SK-N-SH (cell line): Measurements from ENCODE around the gene CD34. TPM values are rescaled to one million over a fixed set of nuclear protein-coding genes. Genes with fewer than 3 reads are reported as not detected.

Experiments used
- CTCF ChIA-PET: fragments of 300-600, 350-600 bp; formaldehyde crosslinking; extraction: SDS; loops from one replicate; lab custom pipeline; 2021; lab: Yijun Ruan, JAX
- POLR2A ChIA-PET: fragments of 350-600 bp; sonication (Branson Sonifier 250); formaldehyde crosslinking; extraction: SDS; loops from one replicate; lab custom pipeline; 2020; ENCODE audit warnings: antibody characterized with exemption, inconsistent platforms; lab: Yijun Ruan, JAX
- DNase-seq: peaks from one replicate; pipeline ENCODE4 v3.0.0; 2012
- H2AFZ ChIP-seq: fragments of 200-600 bp; sonication (generic); 2 replicates; pipeline ENCODE4 v1.8.1; 2016; ENCODE audit warnings: antibody characterized with exemption, mild to moderate bottlenecking, low read depth
- H3F3A ChIP-seq: fragments of 200-600 bp; sonication (generic); replicated peaks from 2 replicates; pipeline ENCODE3; 2016; ENCODE audit warnings: antibody characterized with exemption, mild to moderate bottlenecking; ENCODE audit not compliant: insufficient read depth
- H3K27ac ChIP-seq, 2 experiments: fragments of 200-500 bp in 1 of 2; fragments of 200-600 bp in 1 of 2; sonication (Bioruptor generic) in 1 of 2; sonication (generic), shearing (Covaris generic) in 1 of 2; 2 replicates each; pipeline versions ENCODE4 v1.5.1 to v1.6.1; 2014 to 2016; ENCODE audit warnings: low read depth in 2 of 2, inconsistent platforms in 1 of 2, low read length in 1 of 2, mild to moderate bottlenecking in 1 of 2, mixed read lengths in 1 of 2
- H3K27me3 ChIP-seq: fragments of 200-600 bp; sonication (generic), shearing (Covaris generic); 2 replicates; pipeline ENCODE4 v1.6.1; 2016; ENCODE audit warnings: mixed run types; ENCODE audit not compliant: insufficient read depth
- H3K36me3 ChIP-seq, 2 experiments: fragments of 200-500 bp in 1 of 2; fragments of 200-600 bp in 1 of 2; sonication (Bioruptor generic) in 1 of 2; sonication (generic) in 1 of 2; replicated peaks in 1 of 2; 2 replicates each; pipeline versions ENCODE3 to v1.5.1; 2014 to 2016; ENCODE audit warnings: low read length in 1 of 2, mild to moderate bottlenecking in 1 of 2; ENCODE audit not compliant: insufficient read depth in 2 of 2, control insufficient read depth in 1 of 2
- H3K4me1 ChIP-seq, 2 experiments: fragments of 200-500 bp in 1 of 2; fragments of 200-600 bp in 1 of 2; sonication (Bioruptor generic) in 1 of 2; sonication (generic), shearing (Covaris generic) in 1 of 2; 2 replicates each; pipeline versions ENCODE4 v1.5.1 to v1.6.1; 2014 to 2016; ENCODE audit warnings: low read depth in 1 of 2, low read length in 1 of 2, mixed run types in 1 of 2; ENCODE audit not compliant: insufficient read depth in 2 of 2, control insufficient read depth in 1 of 2
- H3K4me2 ChIP-seq: fragments of 200-600 bp; sonication (generic), shearing (Covaris generic); 2 replicates; pipeline ENCODE4 v1.6.1; 2017; ENCODE audit warnings: mixed run types
- H3K4me3 ChIP-seq, 2 experiments: fragments of 200-500 bp in 1 of 2; fragments of 200-600 bp in 1 of 2; sonication (Bioruptor generic) in 1 of 2; sonication (generic), shearing (Covaris generic) in 1 of 2; 2 replicates each; pipeline versions ENCODE4 v1.5.1 to v1.8.1; 2014 to 2016; ENCODE audit warnings: low read depth in 2 of 2, inconsistent platforms in 1 of 2, low read length in 1 of 2, mild to moderate bottlenecking in 1 of 2, mixed read lengths in 1 of 2, moderate library complexity in 1 of 2
- H3K79me2 ChIP-seq: fragments of 200-600 bp; sonication (generic); 2 replicates; pipeline ENCODE4 v1.8.1; 2017; ENCODE audit warnings: mild to moderate bottlenecking; ENCODE audit not compliant: insufficient read depth
- H3K9ac ChIP-seq: fragments of 200-600 bp; sonication (generic); 2 replicates; pipeline ENCODE4 v1.6.1; 2017; ENCODE audit warnings: mixed run types
- H3K9me2 ChIP-seq: fragments of 200-600 bp; sonication (generic); 2 replicates; pipeline ENCODE4 v1.6.1; 2017; ENCODE audit warnings: mixed run types
- H3K9me3 ChIP-seq: fragments of 200-600 bp; sonication (generic); 2 replicates; pipeline ENCODE4 v1.6.1; 2017; ENCODE audit warnings: mixed run types, mild to moderate bottlenecking, moderate library complexity
- H4K20me1 ChIP-seq: fragments of 200-600 bp; sonication (generic); 2 replicates; pipeline ENCODE4 v1.6.1; 2017; ENCODE audit warnings: mild to moderate bottlenecking, mixed run types; ENCODE audit not compliant: insufficient read depth
- EP300 ChIP-seq, 2 experiments: IDR thresholded peaks; 2 replicates each; pipeline versions ENCODE4 v1.4.0 to v1.6.1; 2012; ENCODE audit warnings: borderline replicate concordance in 1 of 2, low read depth in 1 of 2, low read length in 1 of 2
- EZH2phosphoT487 ChIP-seq: fragments of 200-600 bp; sonication (generic); IDR thresholded peaks from 2 replicates; pipeline ENCODE4 v1.6.1; 2017; ENCODE audit warnings: low read depth, mixed run types, mild to moderate bottlenecking, antibody characterized with exemption, moderate library complexity, borderline replicate concordance
- FOXJ3 ChIP-seq: sonication (generic); formaldehyde crosslinking; IDR thresholded peaks from 2 replicates; pipeline ENCODE4 v1.5.1; 2020; ENCODE audit warnings: mild to moderate bottlenecking, missing genetic modification reagents
- FOXM1 ChIP-seq: IDR thresholded peaks from 2 replicates; pipeline ENCODE4 v1.4.0; 2012; ENCODE audit warnings: low read depth, mild to moderate bottlenecking
- JUND ChIP-seq: IDR thresholded peaks from 2 replicates; pipeline ENCODE4 v1.4.0; 2012
- NFIC ChIP-seq: IDR thresholded peaks from 2 replicates; pipeline ENCODE4 v1.4.0; 2012; ENCODE audit warnings: borderline replicate concordance
- NRF1 ChIP-seq: IDR thresholded peaks from 2 replicates; pipeline ENCODE4 v1.6.1; 2012; ENCODE audit warnings: low read depth, mild to moderate bottlenecking, low read length
- RAD21 ChIP-seq: IDR thresholded peaks from 2 replicates; pipeline ENCODE4 v1.6.1; 2012; ENCODE audit warnings: mild to moderate bottlenecking, low read length
- TCF12 ChIP-seq: IDR thresholded peaks from 2 replicates; pipeline ENCODE4 v1.4.0; 2012
- TEAD4 ChIP-seq: IDR thresholded peaks from 2 replicates; pipeline ENCODE4 v1.4.0; 2012; ENCODE audit warnings: mild to moderate bottlenecking, borderline replicate concordance; ENCODE audit not compliant: insufficient read depth
- YY1 ChIP-seq: IDR thresholded peaks from 2 replicates; pipeline ENCODE4 v1.4.0; 2012; ENCODE audit warnings: low read depth, mild to moderate bottlenecking
- whole genome bisulfite sequencing: methylation state at CpG from one replicate; pipeline ENCODE4 v1.1.6; 2017; ENCODE audit warnings: low lambda C conversion rate; 5-methylcytosine and 5-hydroxymethylcytosine counted together
- polyA plus RNA-seq, 3 experiments: library from polyadenylated mRNA; depleted of rRNA; stranded (reverse); fragments of >200 nt; gene quantifications; 2 replicates each; pipeline ENCODE4 v1.2.3, GENCODE V29; 2012
- TF ChIP-seq, protein P1 (sequence below): fragments of 150-350 bp; IDR thresholded peaks from 2 replicates; pipeline ENCODE4 v1.6.1; 2016; ENCODE audit warnings: mild to moderate bottlenecking, low read depth, low read length
- TF ChIP-seq, protein P2 (sequence below): IDR thresholded peaks from 2 replicates; pipeline ENCODE4 v1.6.1; 2012; ENCODE audit warnings: mild to moderate bottlenecking, low read depth, low read length, moderate library complexity
- TF ChIP-seq, protein P3 (sequence below): IDR thresholded peaks from 2 replicates; pipeline ENCODE4; 2012
- TF ChIP-seq, protein P4 (sequence below): IDR thresholded peaks from 2 replicates; pipeline ENCODE4 v1.4.0; 2012; ENCODE audit warnings: low read depth, borderline replicate concordance

The CD34 gene
- polyA plus RNA-seq, 1 of the 3 experiments (the other 2 are of a cell fraction), result 0.59 TPM

GRCh38 chr1:207949571-207950195 lies 38.8 kb upstream of the CD34 start:
- no peaks in the 10 kb centered on the region for H3K36me3 ChIP-seq
- H2AFZ ChIP-seq, result no peak overlapping the region
- ChIA-PET CTCF (interaction anchor here (2.4 to 2.6 kb wide), 2 partner anchors 13 to 64 kb away, joined by 10 to 11 read pairs; no protein-coding TSS in a partner anchor), POLR2A (no interaction called here)
- 65% methylated on average over 3 of the region's 3 CpGs for WGBS
- DNase-seq, result no peak
- H3K9ac ChIP-seq, result no peak overlapping the region
- H3K27ac ChIP-seq, result no peak overlapping the region
- no peak overlapping the region for H3K4me3 ChIP-seq
- no peaks in the 10 kb centered on the region; a peak in 1 of 4 replicates for H3K4me1 ChIP-seq
- peaks cover under 1% of the 10 kb centered on the region for H3F3A ChIP-seq
- no peaks in the 10 kb centered on the region; the same call in 1 of the 2 replicates for H3K27me3 ChIP-seq
- TF ChIP-seq TEAD4 (no peak), FOXJ3 (CRISPR knock-in tag) (no peak), NFIC (no peak), YY1 (no peak), EZH2phosphoT487 (no peak), FOXM1 (no peak), EP300 (IDR thresholded peaks at IDR 0.05; ENCODE audit: borderline replicate concordance in 1 of 2, low read depth in 1 of 2, low read length in 1 of 2) (no peak), RAD21 (no peak), TCF12 (no peak), NRF1 (no peak), JUND (no peak)
- TF ChIP-seq, protein P1, sequence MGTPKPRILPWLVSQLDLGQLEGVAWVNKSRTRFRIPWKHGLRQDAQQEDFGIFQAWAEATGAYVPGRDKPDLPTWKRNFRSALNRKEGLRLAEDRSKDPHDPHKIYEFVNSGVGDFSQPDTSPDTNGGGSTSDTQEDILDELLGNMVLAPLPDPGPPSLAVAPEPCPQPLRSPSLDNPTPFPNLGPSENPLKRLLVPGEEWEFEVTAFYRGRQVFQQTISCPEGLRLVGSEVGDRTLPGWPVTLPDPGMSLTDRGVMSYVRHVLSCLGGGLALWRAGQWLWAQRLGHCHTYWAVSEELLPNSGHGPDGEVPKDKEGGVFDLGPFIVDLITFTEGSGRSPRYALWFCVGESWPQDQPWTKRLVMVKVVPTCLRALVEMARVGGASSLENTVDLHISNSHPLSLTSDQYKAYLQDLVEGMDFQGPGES, result no peak
- TF ChIP-seq, protein P2, sequence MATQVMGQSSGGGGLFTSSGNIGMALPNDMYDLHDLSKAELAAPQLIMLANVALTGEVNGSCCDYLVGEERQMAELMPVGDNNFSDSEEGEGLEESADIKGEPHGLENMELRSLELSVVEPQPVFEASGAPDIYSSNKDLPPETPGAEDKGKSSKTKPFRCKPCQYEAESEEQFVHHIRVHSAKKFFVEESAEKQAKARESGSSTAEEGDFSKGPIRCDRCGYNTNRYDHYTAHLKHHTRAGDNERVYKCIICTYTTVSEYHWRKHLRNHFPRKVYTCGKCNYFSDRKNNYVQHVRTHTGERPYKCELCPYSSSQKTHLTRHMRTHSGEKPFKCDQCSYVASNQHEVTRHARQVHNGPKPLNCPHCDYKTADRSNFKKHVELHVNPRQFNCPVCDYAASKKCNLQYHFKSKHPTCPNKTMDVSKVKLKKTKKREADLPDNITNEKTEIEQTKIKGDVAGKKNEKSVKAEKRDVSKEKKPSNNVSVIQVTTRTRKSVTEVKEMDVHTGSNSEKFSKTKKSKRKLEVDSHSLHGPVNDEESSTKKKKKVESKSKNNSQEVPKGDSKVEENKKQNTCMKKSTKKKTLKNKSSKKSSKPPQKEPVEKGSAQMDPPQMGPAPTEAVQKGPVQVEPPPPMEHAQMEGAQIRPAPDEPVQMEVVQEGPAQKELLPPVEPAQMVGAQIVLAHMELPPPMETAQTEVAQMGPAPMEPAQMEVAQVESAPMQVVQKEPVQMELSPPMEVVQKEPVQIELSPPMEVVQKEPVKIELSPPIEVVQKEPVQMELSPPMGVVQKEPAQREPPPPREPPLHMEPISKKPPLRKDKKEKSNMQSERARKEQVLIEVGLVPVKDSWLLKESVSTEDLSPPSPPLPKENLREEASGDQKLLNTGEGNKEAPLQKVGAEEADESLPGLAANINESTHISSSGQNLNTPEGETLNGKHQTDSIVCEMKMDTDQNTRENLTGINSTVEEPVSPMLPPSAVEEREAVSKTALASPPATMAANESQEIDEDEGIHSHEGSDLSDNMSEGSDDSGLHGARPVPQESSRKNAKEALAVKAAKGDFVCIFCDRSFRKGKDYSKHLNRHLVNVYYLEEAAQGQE, result no peak
- TF ChIP-seq, protein P3, sequence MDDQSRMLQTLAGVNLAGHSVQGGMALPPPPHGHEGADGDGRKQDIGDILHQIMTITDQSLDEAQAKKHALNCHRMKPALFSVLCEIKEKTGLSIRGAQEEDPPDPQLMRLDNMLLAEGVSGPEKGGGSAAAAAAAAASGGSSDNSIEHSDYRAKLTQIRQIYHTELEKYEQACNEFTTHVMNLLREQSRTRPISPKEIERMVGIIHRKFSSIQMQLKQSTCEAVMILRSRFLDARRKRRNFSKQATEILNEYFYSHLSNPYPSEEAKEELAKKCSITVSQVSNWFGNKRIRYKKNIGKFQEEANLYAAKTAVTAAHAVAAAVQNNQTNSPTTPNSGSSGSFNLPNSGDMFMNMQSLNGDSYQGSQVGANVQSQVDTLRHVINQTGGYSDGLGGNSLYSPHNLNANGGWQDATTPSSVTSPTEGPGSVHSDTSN, result no peak
- TF ChIP-seq, protein P4, sequence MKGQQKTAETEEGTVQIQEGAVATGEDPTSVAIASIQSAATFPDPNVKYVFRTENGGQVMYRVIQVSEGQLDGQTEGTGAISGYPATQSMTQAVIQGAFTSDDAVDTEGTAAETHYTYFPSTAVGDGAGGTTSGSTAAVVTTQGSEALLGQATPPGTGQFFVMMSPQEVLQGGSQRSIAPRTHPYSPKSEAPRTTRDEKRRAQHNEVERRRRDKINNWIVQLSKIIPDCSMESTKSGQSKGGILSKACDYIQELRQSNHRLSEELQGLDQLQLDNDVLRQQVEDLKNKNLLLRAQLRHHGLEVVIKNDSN, result no peak
- H3K4me2 ChIP-seq, result no peak overlapping the region
- H4K20me1 ChIP-seq, result no peaks in the 10 kb centered on the region
- no peaks in the 10 kb centered on the region for H3K9me2 ChIP-seq
- no peaks in the 10 kb centered on the region for H3K9me3 ChIP-seq
- no peaks in the 10 kb centered on the region for H3K79me2 ChIP-seq
